GM21367 (cell line): ENCODE measurements around the gene SRXN1.

Experiments used
- ATAC-seq: cut with Tn5 transposase; IDR thresholded peaks from one replicate; pipeline ENCODE4 v1.9.1; 2021; ENCODE audit not compliant: unreplicated experiment

SRXN1 gene

DNA sequence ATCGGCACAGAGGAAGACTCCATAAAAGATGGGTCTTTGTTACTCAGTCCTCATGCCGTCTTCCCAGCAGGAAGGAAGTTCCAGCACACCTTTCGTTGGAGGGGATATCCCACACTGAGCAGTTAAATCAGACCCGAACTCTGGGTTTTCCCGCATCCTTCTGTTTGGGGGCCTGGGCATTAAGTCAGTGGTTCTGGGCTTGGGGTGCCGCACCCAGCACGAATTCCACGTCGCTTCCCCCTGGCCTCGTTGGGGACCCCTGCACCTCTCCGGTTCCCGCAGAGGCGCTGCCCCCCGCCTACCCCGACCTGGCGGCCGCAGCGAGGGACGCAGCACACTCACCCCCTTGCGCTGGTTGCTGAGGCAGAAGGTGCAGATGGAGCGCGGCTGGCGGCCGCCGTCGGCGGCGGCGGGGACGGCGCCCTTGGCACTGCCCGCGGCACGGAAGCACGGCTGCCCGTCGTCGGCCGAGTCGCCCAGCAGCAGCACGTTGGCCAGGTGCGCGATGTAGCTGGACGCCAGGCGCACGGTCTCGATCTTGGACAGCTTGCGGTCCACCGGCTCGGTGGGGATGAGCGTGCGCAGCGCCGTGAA, 43.5 kb downstream of the SRXN1 start:
- ATAC-seq: no peak

DNA sequence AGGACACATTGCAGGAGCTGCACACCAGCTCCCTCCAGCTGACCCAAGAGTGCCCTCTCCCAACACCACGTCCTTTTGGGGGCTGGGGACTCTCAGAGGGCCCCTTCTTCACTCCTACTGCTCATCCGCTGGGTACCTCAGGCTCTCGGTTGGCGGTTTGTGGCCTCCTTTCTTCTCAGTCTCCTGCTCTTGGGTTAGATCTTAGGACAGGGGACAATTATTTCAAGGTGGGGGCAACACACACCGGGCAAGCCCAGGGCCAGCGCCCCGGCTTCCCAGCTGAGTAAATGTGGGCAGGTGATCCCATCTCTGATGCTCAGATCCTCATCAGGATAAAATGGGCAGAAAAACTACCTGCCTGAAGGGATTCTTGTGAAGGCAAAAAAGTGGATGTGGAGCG, 44.0 kb downstream of the SRXN1 start:
- no peak for ATAC-seq

DNA sequence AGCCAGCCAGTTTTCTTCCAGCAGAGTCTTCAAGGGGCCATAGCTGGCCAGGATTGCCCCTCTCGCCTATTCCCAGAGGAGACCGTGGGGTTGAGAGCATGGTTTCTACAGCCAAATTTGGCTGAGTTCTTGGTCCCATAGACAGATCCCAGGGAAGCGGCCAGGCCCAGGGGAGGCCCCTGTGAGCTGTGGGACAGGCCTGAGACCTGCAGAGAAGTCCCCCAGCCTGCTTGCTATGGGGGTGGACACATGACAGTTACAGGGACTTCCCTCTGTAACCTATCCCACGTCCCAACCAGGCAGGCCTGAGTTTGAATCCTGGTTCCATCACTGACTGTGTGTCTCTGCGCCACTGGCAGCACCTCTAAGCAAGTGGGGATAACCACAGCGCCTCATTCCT, 45.5 kb downstream of the SRXN1 start:
- ATAC-seq: no peak

DNA sequence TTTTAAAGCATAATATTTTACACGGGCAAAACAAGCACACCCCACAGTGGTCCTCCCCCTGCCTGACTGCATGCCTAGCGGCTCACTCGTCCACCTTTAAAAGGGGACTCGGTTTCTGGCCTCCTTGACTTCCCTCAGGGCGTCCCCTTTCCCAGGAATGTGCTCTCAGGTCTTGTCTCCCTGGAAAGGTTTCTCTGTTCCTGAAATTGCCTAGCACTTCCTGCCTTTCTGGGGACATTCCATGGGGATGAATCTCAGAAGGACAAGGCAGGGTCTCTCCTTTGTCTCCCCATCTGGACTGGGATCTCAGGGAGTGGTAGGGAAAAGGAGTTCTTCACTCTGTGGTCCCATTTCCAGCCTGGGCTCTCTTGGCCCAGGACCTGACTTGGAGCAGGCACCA, 47.8 kb downstream of the SRXN1 start:
- ATAC-seq: no peak

DNA sequence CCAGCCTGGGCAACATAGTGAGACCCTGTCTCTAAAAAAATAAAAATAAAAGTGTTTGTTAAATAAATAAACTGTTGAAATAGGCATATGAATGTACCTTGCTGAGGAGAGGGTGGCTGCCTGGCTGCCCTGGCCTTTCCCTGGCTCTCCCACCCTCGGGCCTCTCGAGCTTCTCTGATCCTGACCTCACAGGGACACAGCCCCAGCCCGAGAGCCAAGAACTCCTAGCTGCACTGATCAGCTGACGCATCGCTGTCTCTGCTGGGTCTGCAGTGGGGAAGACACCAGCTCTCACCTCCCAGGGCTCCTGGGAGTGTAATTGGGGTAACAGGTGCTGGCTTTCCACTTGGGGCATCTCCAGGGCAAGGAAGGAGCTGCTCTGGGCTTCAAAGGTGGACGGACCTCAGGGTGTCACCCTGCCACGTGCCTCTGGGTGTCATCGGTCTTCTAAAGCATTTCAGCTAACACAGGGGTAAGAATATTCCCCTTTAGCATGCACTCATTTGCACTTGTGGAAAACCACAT, 49.8 kb downstream of the SRXN1 start:
- no peak for ATAC-seq

DNA sequence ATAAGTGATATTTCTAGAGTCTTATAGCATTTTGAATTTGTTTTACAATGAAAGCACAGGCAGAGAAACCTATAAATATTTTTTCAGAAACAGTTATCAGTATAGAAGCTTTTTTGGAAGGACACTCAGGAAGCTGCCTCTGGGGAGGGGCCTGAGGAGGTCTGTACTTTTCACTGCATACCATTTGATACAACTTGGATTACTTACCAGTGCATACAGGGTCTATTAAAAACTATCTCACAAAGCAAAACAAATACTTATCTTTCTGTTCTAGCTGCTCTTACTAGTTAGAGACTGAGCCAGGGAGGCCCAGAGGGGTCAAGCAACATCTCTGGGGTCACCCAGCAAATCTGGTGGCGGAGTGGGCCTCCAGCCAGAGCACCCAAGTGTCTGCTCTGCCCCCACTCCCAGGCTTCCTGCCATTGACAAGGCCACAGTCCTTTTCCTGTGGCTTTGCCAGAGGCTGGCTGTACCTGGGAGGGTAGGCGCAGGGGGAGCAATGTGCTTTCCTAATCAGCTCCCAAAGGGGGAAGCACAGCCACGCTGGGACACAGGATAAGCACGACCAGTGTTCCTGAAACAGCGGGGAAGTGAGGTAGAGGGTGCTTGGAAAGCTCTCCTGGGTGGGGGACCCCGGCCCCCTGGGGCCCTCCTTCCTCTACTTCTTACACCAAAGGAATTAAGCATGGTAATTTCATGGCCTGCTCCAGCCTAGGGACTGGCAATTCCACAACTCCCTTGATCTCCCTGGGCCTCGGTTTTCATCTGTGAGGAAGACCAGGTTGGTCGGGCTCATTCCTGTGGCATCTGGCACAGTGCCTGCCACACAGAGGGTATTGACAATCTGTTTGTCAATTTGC, 50.7 kb downstream of the SRXN1 start:
- ATAC-seq: no peak

DNA sequence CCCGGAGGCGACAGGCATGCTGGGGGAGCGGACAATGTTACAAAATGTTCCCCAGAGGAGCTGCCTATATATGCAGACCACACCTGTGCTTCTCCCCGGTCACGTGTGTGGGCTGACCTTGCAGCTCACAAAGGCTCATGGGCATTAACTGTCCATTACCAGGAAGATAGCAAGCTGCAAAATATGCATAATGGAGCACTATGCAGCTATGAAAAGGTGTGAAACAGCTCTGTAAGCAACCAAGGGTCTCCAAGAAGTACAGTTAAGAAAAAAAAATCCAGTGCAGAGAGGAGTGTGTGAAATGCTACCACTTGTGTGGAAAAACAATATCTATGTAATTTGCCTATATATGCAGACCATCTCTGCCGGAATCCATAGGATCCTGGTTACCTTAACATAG, 52.3 kb downstream of the SRXN1 start:
- no peak for ATAC-seq

DNA sequence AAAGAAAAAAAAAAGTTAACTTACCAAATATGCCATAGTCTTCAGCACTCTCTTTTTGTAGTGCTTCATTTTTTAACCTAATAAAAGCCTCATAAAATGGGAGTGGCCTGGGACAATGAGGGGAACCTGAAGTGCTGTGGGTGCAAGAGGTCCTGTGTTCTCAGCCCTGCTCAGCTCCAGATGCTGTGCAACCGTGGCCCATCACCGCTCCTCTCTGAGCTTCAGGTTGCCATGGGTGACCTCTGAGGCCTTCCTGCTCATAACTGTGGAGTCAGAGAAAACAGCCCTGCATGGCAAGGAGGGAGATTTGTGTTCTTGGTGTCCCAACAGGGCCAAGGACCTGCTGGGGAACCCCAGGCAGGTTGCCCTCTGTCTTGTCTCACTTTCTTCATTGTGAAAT, 52.9 kb downstream of the SRXN1 start:
- ATAC-seq: no peak

DNA sequence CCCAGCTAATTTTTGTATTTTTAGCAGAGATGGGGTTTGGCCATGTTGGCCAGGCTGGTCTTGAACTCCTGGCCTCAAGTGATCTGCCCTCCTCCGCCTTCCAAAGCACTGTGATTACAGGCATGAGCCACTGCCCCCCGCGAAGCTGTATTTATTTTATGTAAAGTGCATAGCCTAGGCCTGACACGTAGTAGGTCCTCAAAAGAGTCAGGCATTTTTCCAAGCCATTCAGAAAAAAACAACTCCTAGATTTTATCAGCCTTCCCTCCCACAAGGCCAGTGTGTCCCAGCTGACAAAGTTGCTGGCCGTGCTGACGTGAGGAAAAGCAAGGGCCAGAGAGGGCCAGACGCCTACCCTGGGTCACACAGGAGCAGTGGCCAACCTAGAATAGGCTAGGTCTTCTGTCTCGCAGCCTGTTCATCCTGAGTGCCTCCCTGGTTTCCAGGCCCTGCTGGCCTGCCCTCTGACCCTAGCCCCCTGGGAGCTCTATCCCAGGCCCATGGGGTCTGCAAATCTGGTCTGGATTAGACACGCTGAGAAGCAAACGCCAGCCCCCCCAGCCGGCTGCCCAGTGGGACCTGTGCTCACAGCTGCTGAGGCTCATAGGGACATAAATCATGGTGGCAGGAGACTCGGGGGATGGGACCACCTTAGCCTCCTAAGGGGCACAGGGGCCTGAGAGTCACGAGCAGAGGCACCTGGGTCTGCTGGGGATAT, 54.7 kb downstream of the SRXN1 start:
- ATAC-seq: no peak

DNA sequence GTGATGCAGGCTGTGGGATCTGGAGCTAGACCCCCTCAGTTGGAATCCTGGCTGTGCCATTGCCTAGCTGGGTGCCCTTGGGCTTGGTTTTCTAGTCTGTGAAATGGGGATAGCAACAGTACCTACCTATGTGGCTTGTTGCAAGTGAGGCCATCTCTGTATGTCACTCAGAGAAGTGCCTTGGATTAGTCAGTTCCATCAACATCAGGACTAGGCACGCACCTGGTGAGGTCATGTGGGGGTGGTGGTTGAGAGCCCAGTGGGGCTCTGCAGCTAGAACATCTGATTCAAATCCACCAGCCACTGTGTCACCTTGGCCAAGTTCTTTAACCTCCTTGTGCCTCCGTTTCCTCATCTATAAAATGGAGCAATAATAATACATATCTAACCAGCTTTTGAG, 55.4 kb downstream of the SRXN1 start:
- ATAC-seq: no peak
